Hindlimb muscle (tissue), 1 donor: ENCODE data around the gene ADGRF4. TPM values are rescaled to one million over a fixed set of nuclear protein-coding genes. Genes with fewer than 3 reads are reported as not detected.

Experiments used
- DNase-seq: peaks from one replicate; pipeline ENCODE4 v3.0.0-alpha.2; 2013
- polyA plus RNA-seq: library from polyadenylated mRNA; unstranded; fragments of 120-200 nt; gene quantifications from one replicate; pipeline ENCODE4 v1.2.1, GENCODE V29; 2013; ENCODE audit not compliant: insufficient read length

The ADGRF4 gene, protein sequence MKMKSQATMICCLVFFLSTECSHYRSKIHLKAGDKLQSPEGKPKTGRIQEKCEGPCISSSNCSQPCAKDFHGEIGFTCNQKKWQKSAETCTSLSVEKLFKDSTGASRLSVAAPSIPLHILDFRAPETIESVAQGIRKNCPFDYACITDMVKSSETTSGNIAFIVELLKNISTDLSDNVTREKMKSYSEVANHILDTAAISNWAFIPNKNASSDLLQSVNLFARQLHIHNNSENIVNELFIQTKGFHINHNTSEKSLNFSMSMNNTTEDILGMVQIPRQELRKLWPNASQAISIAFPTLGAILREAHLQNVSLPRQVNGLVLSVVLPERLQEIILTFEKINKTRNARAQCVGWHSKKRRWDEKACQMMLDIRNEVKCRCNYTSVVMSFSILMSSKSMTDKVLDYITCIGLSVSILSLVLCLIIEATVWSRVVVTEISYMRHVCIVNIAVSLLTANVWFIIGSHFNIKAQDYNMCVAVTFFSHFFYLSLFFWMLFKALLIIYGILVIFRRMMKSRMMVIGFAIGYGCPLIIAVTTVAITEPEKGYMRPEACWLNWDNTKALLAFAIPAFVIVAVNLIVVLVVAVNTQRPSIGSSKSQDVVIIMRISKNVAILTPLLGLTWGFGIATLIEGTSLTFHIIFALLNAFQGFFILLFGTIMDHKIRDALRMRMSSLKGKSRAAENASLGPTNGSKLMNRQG
- polyA plus RNA-seq, result not detected

- no peak for DNase-seq
Observed at GRCh38 chr6:47698342-47698787, at the start of gene ADGRF4. ADGRF4 (plus strand) TSS chr6:47698580; CDS start chr6:47707246, 8,666 bp downstream.

DNA sequence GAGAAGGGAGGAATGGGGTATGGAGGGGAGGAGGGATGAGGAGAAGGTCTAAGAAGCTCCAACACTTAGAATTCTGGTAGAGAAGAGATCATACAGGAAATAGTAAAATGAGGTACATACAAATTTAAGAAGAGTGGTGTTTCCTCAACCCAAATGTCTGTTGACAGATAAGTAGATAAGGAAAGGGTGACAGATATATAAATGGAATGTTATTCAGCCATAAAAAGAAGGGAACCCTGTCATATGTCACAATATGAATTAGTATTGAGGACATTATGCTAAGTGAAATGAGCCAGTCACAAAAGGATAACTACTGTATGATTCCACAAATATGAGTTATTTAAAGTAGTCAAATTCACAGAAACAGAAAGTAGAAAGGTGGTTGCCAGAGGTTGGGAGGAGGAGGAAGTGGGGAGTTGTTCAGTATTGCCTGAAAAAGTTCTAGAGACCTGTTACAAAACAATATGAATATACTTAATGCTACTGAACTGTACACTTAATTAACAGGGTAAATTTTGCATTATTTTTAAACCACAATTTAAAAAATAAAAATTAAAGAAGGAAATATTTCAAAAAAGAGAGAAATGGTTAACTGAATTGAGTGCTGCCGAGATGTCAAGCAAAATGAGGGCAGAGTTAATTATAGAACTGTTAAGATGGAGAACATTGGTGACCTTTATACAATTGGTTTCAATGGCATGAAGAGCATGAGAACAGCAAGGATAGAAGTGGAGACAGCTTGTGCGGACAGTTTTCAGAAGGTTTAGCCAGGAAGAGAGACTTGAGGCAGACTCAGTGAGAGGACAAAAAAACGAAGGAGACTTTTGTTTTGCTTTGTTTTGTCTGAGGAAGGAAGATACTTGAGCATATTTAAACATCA lies 47.6 kb upstream of the ADGRF4 start:
- DNase-seq, result no peak

GRCh38 chr6:47651505-47651944 lies 46.9 kb upstream of the ADGRF4 start:
- no peak for DNase-seq

GRCh38 chr6:47653706-47654105 lies 44.7 kb upstream of the ADGRF4 start:
- DNase-seq, result no peak

DNA sequence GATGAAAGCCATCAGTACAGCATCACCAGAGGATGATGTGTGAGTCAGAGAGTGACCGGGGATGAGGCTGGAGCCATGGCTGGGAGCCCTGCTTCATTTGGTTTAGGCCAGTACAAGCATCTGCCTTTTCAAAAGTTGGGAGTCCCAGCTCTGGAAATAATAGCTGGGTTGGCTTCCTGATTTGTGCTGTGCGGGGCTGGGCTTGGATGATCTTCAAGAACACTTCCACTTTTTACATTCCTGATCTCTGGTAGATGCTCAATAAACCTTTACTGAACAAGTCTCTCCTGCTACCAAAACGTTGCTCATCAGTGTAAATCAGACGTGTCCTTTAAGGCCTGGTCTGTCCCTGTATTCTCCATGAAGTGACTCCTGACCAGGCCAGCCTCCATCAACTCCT lies 44.1 kb upstream of the ADGRF4 start:
- no peak for DNase-seq

DNA sequence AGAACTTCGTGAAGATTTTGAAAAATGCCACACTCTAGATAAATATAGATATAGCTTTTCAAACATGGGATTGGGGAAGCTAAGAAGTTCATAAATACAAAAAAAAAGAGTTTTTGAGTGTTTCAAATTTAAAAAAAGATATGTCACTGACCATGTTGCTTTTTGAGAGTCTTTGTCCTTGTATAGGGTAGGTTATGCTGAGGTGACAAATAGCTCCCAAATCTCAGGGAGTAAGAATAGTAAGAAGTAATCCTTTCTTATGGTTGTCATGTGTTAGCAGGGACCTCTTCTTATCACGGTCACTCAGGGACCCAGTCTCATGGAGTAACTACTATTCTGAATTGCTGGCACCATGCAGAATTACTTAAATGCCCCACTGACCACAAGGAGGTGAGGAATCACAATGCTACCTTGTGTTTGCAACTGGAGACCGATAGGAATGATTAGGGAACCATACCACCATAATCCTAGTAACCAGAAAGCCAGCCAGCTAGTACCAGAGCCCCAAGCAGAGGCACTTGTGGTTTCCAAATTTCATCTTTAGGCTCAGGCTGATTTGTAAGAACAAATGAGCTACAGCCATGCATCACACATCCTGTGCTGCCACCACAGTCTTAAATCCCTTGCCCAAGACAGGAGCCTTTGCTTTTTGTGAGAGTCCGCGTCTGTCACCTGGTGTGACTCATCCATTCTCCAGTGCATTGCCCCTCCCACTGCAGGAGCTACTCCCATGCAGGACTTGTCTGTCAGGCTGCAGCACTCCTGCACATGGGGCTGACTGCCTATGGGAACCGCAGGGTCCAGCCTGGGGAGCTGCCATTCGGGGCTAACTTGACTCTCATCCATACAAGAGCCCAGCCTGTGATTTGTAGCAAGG lies 42.4 kb upstream of the ADGRF4 start:
- DNase-seq, result no peak

DNA sequence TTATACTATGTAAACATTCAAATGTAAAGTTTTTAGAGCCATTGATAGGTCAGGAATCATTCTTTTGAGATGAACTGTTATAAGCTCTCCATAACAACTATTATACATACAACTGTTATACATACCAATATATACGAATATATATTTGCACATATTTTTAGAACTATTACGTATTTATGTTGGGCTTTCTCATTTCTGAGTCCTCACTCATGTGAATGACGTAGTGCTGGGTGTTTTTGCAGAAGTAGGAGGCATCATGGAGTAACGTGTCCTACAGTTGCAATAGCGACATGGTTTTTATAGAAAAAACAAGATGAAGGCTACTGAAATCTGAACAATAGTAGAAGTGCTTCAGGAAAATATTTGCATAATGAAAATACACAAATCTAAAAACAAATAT lies 36.4 kb upstream of the ADGRF4 start:
- DNase-seq, result no peak

DNA sequence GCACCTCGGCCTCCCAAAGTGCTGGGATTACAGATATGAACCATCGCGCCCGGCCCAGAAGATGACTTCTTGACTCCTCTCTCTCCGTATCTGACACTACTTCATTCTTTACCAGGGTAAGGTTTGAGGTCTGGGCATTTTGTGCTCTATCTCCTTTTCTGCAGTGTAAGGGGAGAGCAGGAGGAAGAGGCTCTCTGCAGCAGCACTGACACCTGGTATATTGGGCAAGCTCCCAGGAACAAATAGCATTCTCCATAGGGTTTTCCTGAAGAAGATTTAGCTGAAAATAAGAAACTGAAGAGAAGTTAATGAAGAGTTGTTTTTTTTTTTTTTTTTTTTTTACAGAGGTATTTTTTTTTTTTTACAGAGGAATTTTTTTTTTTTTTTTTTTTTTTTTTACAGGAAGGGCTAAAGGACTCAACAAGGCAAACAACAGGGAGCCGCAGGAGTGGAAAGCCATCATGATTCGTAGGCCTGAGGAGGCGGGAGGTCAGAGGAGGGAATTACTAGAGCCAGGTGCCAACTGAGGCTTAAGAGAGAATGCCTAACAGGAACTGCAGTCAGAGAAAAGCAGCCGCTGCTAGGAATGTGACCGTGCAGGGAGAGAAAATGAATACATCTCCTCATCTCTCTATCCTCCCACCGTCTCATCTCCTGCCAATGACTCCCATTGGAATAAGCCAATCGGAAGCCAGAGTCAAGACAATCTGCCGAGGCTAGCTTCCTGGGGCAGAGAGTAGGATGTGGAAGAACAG lies 34.7 kb upstream of the ADGRF4 start:
- no peak for DNase-seq

DNA sequence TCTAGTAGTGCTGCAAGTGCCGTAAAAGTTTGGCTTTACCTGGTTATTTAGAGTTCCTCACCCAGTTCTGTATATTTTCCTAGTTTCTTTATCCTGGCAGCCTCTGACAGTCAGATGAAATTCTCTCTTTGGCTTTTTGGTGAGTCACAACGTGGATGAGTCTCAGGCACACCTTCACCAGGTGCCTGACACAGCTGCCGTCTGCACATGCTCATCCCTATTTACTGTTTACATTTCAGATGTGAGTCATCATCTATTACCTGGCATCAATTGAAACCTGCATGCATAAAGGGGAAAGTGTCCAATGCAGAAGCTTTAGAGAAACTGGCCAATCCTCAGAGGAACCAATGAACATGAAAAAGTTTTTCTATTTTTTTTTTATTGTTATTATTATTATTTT lies 33.3 kb upstream of the ADGRF4 start:
- no peak for DNase-seq

DNA sequence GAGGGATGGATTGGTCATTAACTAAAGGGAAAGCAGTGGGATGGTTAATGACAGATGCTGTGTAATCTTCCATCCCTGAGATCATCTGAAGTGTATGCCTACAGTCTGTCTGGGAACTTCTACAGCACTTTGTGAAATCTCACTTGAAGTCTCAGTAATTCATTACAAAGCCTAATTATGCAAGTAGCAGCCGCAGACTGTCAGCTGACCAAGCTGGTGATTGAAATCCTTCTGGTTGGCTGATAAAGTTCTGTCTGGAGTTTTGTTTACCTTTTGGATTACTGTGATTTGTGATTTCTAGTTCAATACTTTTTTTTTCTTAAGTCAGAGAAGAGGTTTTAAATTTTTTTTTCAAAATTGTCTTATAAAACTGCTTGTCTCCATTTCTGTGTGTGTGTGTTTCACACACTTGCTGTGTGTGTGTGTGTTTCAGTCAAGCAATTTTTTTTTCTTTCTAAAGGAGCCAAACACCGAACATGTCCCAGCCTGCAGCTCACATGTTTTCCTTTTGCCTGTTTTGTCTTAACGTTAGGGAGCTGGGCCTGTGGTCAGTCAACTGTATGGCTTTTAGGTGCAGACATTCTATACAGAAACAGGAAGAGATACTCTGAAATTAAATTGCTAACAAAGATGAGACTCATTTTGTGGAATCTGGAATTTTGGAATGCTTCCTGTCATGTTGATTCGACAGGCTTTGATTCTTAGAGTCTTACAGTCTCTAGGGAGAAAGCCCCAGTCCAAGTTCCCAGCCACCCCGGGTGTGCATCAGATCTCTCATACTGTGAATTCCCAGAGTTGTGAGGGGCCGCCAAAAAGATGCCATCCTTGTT lies 28.5 kb upstream of the ADGRF4 start:
- no peak for DNase-seq

- no peak for DNase-seq
Observed at GRCh38 chr6:47670851-47671250, 27.5 kb upstream of the ADGRF4 start.

- DNase-seq, result no peak
Observed at GRCh38 chr6:47671777-47672176, 26.6 kb upstream of the ADGRF4 start.

- DNase-seq, result no peak
Observed at GRCh38 chr6:47672816-47673215, 25.6 kb upstream of the ADGRF4 start.

- no peak for DNase-seq
Observed at GRCh38 chr6:47674673-47675072, 23.7 kb upstream of the ADGRF4 start.

DNA sequence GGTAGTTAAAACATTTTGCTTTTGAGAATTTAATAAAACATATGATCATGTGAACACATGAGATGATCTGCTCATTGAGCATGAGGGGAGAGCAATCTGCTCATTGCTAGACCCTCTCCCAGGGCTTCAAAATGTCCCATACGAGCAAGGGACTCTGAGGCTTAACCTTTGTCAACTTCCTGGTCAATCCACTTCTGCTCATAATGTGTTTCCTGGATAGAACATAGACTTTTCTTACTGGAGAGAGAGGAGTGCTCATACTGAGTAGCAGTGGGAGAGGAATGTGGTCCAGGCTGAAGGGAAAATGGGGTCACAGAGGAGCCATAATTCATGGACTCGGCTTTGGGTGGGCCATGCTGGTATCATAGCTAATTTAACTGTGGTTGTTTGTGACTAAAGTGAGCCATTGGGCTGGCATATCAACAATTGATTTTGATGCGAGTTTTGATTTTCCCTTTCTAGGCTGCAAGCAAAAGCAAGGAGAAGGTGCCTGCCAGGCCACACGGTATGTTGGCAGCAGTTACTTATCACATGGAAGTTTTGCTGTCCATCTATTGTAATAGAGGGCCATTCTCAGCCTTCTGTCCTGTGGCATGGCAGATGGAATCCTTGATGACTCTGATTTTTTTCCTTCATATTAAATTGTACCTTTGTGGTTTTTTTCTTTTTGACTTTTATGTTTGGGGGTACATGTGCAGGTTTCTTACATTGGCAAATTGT lies 20.8 kb upstream of the ADGRF4 start:
- no peak for DNase-seq

DNA sequence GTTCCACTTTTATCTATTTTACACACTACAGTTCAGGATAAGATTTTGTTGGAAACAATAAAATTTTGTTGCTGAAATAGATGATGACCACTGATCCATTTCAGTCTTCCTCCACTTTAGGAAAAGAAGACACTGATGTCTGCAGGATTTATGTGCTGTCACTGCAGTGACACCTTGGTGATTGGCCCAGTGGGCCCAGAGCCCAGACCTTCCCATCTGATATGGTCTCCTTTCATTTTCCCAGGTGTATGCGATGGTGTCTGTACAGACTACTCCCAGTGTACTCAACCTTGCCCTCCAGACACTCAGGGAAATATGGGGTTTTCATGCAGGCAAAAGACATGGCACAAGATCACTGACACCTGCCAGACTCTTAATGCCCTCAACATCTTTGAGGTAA lies 19.6 kb upstream of the ADGRF4 start:
- no peak for DNase-seq

GRCh38 chr6:47679322-47679906 lies 19.0 kb upstream of the ADGRF4 start:
- no peak for DNase-seq

GRCh38 chr6:47680051-47680450 lies 18.3 kb upstream of the ADGRF4 start:
- DNase-seq, result no peak

- DNase-seq, result no peak
Observed at GRCh38 chr6:47680724-47681123, 17.7 kb upstream of the ADGRF4 start.
